COR-L47 (cell line): ENCODE results near the gene IGSF6.
"Not testable (repeated sequence)": the region's sequence is repeated elsewhere in the genome, so short reads cannot be mapped to it uniquely, and the experiment has no call there.

Experiments used
- DNase-seq: peaks from one replicate; lab custom pipeline; 2025; lab: John Stamatoyannopoulos, UW

IGSF6 gene, protein sequence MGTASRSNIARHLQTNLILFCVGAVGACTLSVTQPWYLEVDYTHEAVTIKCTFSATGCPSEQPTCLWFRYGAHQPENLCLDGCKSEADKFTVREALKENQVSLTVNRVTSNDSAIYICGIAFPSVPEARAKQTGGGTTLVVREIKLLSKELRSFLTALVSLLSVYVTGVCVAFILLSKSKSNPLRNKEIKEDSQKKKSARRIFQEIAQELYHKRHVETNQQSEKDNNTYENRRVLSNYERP

DNA sequence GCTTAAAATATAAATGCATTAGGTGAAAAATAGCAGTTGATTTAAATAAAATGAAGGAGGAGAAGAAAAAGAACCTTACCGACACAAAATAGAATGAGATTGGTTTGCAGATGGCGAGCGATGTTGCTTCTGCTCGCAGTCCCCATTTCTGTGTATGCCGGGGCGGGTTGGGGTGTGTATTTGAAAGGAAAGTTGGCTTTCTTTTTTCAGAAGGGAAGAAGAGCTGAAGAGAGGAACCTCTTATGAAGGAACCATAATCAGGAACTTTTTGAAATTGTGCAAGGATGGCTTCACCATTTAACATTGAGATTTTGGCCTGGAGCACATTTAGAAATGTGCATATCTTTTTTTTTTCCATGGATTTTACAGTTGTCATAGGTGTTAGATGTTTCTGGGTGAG lies at the start of gene IGSF6:
TSS of gene IGSF6 (minus strand) at position 156 of the 400 bp plus-strand sequence. CDS start at position 146, 10 bp downstream.
- DNase-seq = no peak

DNA sequence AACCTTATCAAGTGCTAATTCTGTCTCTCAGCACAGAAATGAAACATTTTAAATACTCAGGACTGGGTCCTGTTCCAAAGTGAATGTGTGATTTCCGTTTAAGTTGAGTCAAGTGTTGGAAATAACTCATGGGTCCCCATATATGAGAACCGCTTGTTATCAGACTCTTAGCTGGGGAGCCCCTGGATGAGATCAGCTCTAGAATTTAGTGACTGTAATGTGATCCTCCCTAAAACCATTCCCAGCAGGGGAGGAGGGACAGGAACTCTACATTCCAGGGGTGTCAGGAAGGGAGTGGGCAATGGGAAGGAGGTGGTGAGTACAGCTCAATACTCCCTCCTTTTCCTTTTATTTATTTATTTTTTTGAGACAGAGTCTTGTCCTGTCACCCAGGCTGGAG lies 48.9 kb upstream of the IGSF6 start:
- DNase-seq = no peak

DNA sequence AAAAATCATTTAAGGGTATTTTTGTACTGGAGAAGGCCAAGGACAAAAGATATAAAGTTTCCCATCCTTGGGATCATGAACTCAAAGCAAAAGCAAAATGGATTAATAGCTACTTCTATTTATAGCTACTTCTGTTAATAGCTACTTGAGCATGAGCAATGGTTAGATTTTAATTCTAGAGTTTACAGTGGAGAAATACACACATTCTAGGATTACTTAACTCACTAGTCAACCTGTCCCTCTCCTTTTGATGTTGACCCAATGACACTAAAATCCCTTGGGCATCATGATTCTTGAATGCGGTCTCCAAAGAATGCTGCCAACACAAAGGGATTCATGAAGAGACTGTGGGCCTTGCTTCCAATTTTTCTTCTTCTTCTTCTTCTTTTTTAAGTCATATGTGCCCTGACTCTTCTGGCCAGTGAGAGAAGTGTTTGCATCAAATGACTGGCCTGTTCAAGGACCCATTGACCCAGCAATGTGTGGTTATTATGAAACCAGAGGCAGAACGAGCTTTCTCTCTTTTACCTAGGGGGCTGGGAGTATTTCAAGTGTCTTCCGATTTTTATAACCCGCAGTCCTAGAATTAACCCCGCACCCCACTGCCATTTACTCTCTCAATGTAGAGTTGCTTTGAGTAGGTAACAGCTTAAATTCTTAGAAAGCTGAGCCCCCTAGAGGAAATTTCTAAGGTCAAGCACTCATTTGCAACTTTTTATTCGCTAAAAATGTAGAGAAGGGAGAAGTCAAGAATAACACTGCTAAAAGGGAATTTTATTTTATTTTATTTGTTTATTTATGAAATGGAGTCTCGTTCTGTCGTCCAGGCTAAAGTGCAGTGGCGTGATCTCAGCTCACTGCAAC lies 46.0 kb upstream of the IGSF6 start:
- DNase-seq = no peak

DNA sequence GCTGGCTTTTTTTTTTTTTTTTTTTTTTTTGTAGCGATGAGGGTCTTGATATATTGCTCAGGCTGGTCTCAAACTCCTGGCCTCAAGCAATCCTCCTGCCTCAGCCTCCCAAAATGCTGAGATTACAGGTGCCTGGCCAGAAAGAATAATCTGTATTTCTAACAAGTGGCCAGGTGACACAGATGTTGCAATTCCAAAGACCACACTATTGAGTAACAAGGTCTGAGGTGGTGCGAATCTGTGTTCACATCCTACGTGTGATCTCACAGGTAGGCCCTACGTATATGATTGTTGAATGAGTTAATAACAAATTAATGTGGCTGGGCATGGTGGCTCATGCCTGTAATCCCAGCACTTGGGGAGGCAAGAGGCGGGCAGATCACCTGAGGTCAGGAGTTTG lies 44.6 kb upstream of the IGSF6 start:
- DNase-seq = no peak

DNA sequence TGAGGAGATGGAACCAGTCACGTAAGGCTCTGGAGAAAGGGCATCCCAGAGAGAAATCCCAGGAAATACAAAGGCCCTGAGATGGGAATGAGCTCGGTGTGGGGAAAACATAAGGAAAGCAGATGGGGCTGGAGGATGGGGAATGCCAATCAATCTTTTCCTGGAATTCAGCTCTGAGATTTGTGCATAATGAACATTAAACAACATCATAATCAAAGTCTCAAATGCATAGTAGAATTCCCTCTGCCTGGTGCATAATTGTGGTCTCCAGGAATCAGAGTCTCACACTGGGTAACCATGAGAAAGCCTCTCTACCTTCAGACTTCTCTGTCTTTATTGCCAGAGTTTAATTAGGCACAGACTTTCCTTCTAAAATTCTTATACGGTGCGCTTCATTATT lies 42.2 kb upstream of the IGSF6 start:
- DNase-seq = no peak

DNA sequence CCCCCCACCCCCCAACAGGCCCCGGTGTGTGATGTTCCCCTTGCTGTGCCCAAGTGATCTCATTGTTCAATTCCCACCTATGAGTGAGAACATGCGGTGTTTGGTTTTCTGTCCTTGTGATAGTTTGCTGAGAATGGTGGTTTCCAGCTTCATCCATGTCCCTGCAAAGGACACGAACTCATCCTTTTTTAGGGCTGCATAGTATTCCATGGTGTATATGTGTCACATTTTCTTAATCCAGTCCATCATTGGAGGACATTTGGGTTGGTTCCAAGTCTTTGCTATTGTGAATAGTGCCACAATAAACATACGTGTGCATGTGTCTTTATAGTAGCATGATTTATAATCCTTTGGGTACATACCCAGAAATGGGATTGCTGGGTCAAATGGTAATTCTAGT lies 38.6 kb upstream of the IGSF6 start:
- DNase-seq = not testable (repeated sequence)

DNA sequence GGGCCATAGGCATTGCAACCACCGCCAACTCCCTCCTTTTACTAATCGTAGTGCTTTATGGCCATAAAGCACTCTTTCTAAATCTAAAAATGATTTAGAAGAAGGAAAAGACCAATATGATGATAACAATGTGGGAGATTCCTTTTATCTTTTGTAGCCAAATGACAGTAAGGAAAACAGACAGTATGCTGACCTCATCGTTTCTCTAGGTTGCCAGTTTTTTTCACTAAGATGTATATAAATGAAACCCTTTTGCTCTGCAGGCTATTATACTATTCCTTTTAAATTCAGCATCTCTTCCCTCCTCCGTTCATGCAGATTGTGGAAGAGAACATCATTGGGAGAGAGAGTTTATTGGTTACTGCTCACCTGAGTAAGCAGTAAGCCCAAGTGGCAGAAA lies 36.7 kb upstream of the IGSF6 start:
- no peak for DNase-seq

DNA sequence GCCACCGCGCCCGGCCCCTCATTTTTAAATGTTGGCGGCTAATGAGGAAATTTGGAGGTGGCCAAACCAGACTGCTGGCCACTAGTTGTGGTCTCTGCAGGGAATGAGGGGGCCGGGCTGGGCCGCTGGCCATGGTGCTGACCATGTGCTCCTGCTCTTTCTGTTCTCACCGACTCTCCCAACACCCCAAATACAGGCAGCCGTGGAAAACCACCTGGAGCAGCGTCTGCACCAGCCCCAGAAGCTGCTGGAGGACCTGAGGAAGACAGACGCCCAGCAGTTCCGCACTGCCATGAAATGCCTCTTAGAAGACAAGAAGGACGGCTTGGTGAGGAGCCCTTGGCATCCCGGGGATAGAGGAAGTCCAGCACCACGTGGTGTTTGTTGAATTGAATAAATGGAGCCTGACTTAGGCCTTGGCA lies 32.6 kb upstream of the IGSF6 start:
- no peak for DNase-seq

DNA sequence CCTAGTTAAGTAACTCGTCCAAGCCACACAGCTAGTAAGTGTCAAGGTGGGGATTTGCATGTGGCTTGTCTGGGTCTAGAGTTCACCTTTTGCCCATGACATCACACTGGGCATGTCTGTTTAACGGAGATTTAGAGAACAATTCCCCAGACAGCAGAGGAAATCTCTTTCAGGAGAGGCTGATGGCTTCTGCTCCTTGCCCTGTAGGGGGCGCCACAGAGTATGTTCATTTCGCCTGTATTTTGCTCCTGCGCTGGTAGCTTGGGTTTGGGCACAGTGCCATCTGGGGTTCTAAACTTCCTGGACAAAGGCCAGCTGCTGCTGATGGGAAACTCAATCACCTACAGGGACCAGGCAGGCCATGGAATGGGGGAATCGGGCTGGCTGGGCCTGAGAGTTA lies 31.8 kb upstream of the IGSF6 start:
- DNase-seq = peak; percentile 25

DNA sequence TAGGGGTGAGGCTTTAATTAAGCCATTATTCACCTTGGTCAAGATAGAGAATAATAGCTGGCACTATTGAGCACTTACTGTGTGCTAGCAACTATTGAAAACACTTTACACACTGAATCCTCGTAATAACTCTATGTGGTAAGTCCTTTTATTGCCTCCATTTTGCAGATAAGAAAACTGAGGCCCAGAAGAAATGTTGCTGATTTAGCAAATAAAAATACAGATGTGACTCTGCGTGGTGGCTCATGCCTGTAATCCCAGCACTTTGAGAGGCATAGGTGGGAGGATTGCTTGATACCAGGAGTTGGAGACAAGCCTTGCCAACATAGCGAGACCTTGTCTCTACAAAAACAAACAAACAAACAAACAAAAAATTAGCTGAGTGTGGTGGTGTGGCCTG lies 30.8 kb upstream of the IGSF6 start:
- DNase-seq = no peak

DNA sequence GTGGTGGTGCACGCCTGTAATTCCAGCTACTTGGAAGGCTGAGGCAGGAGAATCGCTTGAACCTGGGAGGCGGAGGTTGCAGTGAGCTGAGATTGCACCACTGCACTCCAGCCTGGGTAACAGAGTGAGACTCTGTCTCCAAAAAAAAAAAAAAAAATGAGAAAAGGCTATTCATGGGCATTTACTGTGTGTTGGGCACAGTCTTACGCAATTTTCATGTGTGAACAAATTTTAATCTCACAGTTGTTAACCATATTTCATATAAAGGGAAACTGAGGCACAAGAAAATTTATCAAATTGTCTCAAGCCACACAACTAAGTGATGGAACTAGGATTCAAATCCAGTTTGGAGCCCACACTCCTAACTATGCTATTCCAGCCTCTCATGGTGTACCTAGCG lies 28.3 kb upstream of the IGSF6 start:
- not testable (repeated sequence) for DNase-seq

DNA sequence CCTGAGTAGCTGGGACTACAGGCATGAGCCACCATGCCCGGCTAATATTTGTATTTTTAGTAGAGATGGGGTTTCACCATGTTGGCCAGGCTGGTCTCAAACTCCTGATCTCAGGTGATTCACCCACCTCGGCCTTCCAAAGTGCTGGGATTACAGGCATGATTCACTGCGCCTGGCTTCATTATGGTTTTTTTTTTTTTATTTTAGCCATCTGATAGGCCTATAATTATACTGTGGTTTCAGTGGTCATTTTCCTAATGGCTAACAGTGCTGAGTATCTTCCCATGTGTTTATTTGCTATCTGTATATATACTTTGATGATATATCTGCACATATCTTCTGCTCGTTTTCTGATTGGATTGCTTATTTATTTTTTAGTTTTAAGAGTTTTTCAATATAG lies 22.0 kb upstream of the IGSF6 start:
- not testable (repeated sequence) for DNase-seq

DNA sequence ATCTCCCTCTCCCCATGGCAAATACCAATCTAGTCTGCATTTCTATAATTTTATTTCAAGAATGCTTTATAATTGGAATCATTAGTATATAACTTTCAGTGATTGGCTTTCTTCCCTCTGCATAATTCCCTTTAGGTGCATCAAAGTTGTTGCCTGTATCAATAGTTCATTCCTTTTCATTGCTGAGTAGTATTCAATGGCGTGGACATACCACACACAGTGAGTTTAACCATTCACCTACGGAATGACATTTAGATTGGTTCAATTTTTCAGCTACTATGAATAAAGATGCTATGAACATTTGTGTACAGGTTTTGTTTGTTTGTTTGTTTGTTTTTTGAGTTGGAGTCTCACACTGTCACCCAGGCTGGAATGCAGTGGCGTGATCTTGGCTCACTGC lies 21.1 kb upstream of the IGSF6 start:
- no peak for DNase-seq

DNA sequence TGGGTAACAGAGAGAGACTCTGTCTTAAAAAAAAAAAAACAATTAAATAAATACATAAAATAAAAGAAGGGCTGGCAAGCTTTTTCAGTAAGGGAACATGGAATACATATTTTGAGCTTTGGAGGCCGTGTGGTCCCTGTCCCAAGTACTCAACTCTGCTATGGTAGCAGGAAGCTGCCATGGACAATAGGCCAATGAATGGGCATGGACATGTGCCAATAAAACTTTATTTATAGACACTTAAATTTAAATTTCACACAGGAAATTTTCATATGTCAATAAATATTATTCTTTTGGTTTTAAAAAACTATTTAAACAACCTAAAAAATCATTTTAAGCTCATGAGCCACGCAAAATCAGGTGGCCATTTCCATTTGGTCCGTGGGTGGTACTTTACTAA lies 15.2 kb upstream of the IGSF6 start:
- DNase-seq = no peak

DNA sequence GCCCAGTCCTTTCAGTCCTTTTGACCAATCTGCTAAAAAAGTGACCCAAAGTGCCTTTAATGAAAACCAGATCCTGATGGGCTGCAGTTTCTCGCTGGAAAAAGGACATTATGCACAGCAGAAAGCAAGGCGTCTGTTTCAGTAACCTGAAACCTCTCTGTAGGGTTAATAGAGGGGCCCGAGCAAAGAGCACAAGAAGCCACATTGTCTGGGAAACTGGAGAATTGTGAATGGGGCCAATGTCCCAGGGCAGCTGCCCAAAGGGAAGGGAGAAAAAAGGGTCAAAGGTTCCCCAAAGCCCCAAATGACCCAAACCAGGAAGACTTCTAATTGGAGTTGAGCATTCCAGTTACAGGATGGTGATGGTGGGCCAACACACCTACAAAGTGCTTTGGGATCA lies 14.4 kb upstream of the IGSF6 start:
- no peak for DNase-seq

DNA sequence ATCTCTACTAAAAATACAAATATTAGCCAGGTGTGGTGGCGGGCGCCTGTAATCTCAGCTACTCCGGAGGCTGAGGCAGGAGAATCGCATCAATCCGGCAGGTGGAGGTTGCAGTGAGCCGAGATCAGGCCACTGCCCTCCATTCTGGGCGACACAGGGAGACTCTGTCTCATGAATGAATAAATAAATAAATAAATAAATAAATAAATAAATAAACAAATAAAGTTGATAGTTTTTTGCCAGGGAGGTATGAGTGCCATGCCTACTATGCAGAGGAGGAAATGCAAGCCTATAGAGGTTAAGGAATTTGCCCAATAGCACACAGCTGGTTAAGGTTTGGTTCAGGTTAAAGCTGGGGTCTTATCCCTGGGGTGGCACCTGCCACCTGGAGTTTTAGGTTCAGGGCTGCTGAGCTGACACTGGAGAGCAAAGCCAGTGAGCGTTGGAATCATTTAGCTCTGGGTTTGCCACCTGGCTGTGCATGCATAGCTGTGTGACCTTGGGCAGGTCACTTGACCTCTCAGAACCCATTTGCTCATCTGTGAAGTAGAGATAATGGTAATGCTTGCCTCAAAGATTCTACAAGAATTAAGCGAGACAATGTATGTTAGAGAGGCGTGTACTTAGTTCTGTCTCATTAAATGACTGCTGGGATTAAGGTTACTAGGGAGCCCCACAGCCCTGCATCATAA lies 12.5 kb upstream of the IGSF6 start:
- DNase-seq = no peak

DNA sequence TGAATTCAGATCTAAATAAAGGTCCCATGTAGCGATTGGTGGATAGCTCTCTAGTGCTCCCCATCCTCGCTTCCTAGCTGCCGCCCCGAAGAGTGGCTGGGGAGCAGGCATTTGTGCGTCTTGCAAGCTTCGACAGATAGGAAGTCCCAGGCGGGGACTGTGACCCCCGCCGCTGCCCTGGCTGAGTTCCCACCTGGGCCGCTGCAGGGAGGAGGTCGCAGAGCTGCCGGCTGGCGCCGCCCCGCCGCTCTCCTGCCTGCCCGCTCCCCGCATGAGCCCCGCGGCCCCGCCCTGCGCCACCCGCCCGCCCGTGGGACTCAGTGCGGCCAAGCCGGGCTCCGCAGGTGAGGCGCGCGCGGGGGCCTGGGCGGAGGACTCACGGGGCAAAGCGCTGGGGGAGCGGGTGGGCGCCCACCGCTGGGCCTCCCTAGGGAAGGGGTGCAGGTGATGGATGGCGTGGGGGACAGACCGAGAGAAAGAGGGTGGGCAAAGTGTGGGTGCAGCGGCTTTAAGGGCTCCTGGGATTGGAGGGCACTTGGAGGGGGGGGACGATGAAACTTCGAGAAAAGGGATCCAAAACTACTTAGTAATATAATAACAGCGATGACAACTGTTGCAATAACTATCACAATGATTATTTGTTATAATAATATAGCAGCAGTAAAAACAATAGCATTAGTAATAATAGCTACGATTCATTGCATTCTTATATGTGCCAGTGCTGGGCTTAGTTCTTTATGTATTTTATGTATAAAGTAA lies 11.7 kb upstream of the IGSF6 start, which contains the start of gene OTOA:
TSS of gene OTOA (plus strand) at position 80 of the 759 bp plus-strand sequence. CDS start 14,547 bp downstream, outside the sequence.
- DNase-seq = no peak

DNA sequence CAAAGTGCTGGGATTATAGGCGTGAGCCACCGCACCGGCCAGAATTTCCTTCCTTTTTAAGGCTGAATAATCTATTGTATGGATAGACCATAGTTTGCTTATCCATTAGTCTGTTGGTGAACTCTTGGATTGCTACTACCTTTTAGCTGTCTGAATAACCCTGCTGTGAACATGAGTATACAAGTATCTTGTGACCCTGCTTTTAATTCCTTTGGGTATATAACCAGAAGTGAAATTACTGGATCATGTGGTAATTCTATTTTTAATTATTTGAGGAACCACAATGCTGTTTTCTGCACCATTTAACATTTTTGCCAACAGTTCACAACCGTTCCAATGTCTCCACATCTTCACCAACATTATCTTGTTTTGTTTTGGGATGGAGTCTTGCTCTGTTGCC lies 6.7 kb upstream of the IGSF6 start:
- DNase-seq = no peak

DNA sequence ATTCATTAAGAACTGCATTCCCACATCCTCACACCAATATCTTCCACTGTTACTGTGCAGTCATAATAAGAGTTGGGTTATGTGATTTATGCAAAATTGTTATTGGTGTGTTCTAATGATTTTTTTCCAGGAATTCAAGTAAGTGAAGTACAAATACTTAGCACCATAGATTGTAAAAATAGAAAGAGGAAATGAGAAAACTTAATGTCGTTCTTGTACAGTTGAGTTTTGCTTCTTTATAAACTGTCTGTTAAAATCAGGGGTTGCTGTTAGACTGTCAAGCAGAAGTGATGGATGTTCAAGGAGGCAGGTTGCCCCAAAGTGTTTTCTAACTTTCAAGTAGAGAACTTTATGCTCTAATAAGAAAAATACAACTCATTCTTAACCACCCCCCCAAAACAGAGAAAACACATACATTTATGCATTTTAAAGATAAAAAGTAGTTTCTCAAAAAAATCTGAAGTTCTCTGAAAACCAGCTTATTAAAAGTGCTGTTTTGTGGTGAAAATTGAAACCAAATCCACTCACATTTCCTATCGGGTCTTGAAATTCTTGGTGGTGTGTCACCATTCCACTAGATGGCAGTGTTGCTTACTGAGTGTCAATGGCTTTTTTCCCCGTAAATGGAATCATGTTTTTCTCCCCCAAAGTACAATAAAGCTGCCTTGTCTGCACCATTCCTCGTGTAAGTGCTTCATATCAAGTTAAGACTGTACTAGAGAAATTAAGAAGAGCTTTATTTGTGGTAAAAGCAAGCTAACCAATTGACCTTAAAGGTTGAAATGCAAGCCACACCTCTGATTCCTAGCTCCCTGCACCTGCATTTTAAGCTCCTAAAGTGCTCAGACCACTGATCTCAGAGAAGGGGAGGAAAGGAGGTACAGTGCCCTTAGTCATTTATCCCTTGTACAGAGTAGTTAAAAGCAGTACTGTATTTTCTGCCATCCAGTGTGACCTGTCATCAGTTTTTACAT lies 4.7 kb upstream of the IGSF6 start:
- peak; percentile 23 for DNase-seq

DNA sequence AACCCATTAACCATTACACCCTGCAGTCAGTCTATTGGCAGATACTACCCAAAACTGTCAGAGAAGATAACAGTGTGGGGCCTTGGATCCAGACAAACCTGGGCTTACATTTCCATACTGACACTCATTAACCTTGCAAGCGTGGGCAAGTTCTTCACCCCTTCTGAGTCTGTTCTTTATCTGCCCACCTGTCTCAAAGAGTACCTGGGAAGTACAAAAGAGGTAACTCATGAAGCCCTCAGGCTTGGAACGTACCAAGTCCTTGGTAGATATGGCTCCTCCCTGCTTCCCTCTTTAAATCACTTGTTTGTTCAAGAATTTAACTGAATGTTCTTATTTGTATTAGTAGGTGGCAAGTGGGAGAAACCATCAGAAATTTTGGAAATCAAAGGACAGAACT lies 2.5 kb upstream of the IGSF6 start:
- DNase-seq = no peak

DNA sequence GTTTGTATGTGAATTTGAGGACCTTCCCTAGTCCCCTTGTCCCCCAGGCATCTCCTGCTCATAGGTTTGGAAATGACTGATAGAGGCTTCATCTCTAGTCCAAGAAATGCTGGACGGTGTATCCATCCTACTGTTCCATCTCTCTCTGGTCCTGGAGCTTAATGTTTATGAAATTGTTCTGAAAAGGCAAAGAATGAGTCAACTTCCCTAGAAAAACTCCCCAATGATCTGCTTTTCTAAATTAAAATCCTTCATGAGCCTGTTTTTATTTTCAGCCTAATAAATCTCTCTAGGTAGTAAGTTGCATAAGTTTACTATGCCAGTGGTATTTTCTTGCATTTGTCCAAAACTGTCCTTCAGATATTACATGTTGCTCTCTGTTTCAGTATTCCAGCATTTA lies 2.1 kb upstream of the IGSF6 start:
- DNase-seq = no peak
